HEK293 (cell line): ENCODE results near the gene UBE2V1.

Experiments used
- CTCF ChIA-PET: fragments of 350-600 bp; formaldehyde crosslinking; extraction: SDS; loops from one replicate; lab custom pipeline; 2021; ENCODE audit warnings: antibody characterized with exemption; lab: Yijun Ruan, JAX
- POLR2A ChIA-PET: fragments of 300-600 bp; formaldehyde crosslinking; extraction: SDS; loops from one replicate; lab custom pipeline; 2020; ENCODE audit warnings: antibody characterized with exemption, inconsistent platforms; lab: Yijun Ruan, JAX
- H3K27ac ChIP-seq: fragments of 200-500 bp; sonication (Bioruptor generic); 2 replicates; pipeline ENCODE4 v1.5.1; 2014; ENCODE audit warnings: low read depth, low read length, control low read depth, inconsistent platforms; ENCODE audit errors: extremely low read depth
- H3K36me3 ChIP-seq, 2 experiments: fragments of 200-500 bp in 1 of 2; sonication (Bioruptor generic) in 1 of 2; 1 replicate in 1 of 2; 2 replicates in 1 of 2; pipeline ENCODE4 v1.5.1; 2014 to 2017; ENCODE audit warnings: inconsistent platforms in 2 of 2, low read length in 2 of 2; ENCODE audit not compliant: control insufficient read depth in 2 of 2, insufficient read depth in 1 of 2
- H3K4me1 ChIP-seq: fragments of 200-500 bp; sonication (Bioruptor generic); 2 replicates; pipeline ENCODE4 v1.5.1; 2014; ENCODE audit warnings: mild to moderate bottlenecking, low read length, inconsistent platforms; ENCODE audit not compliant: control insufficient read depth, insufficient read depth
- H3K4me3 ChIP-seq: 2 replicates; pipeline ENCODE4 v1.5.1; 2011; ENCODE audit warnings: low read depth, mild to moderate bottlenecking, control low read depth, low read length, moderate library complexity
- H3K9me3 ChIP-seq: fragments of 200-500 bp; sonication (Bioruptor generic); 2 replicates; pipeline ENCODE4 v1.5.1; 2014; ENCODE audit warnings: low read depth, low read length, inconsistent platforms; ENCODE audit not compliant: control insufficient read depth, insufficient read depth
- BCL11B ChIP-seq: fragments of 450-650 bp; formaldehyde crosslinking; IDR thresholded peaks from 2 replicates; pipeline ENCODE4 v1.5.1; 2016; ENCODE audit warnings: low read depth, missing biosample characterization, missing genetic modification characterization
- GLIS1 ChIP-seq: fragments of 450-650 bp; formaldehyde crosslinking; IDR thresholded peaks from 2 replicates; pipeline ENCODE4 v1.5.1; 2016; ENCODE audit warnings: missing biosample characterization, missing genetic modification characterization
- GLIS2 ChIP-seq: fragments of 450-650 bp; formaldehyde crosslinking; IDR thresholded peaks from 2 replicates; pipeline ENCODE4 v1.5.1; 2016; ENCODE audit warnings: missing biosample characterization, missing genetic modification characterization
- RBAK ChIP-seq: fragments of 450-650 bp; formaldehyde crosslinking; IDR thresholded peaks from 2 replicates; pipeline ENCODE4 v1.5.1; 2016; ENCODE audit warnings: missing biosample characterization, missing genetic modification characterization
- SP7 ChIP-seq: fragments of 450-650 bp; formaldehyde crosslinking; IDR thresholded peaks from 2 replicates; pipeline ENCODE4 v1.5.1; 2016; ENCODE audit warnings: missing biosample characterization, missing genetic modification characterization
- ZBTB11 ChIP-seq: fragments of 450-650 bp; formaldehyde crosslinking; conservative IDR thresholded peaks from 2 replicates; pipeline ENCODE4 v1.5.1; 2016; ENCODE audit warnings: low read depth, missing biosample characterization, missing genetic modification characterization
- ZFHX2 ChIP-seq: fragments of 450-650 bp; formaldehyde crosslinking; conservative IDR thresholded peaks from 2 replicates; pipeline ENCODE4 v1.5.1; 2016; ENCODE audit warnings: missing biosample characterization, missing genetic modification characterization
- ZNF202 ChIP-seq: fragments of 450-650 bp; formaldehyde crosslinking; IDR thresholded peaks from 2 replicates; pipeline ENCODE4 v1.5.1; 2016; ENCODE audit warnings: missing biosample characterization, missing genetic modification characterization, borderline replicate concordance
- ZNF221 ChIP-seq: fragments of 450-650 bp; formaldehyde crosslinking; IDR thresholded peaks from 2 replicates; pipeline ENCODE4 v1.5.1; 2017; ENCODE audit warnings: missing biosample characterization, missing genetic modification characterization, borderline replicate concordance
- ZNF350 ChIP-seq: fragments of 450-650 bp; formaldehyde crosslinking; IDR thresholded peaks from 2 replicates; pipeline ENCODE4 v1.5.0; 2017; ENCODE audit warnings: missing biosample characterization, mild to moderate bottlenecking, missing genetic modification characterization
- ZNF404 ChIP-seq: fragments of 450-650 bp; formaldehyde crosslinking; IDR thresholded peaks from 2 replicates; pipeline ENCODE4 v1.5.1; 2017; ENCODE audit warnings: missing biosample characterization, missing genetic modification characterization
- ZNF433 ChIP-seq: fragments of 450-650 bp; formaldehyde crosslinking; IDR thresholded peaks from 2 replicates; pipeline ENCODE4 v1.5.1; 2016; ENCODE audit warnings: missing biosample characterization, missing genetic modification characterization, low read depth
- ZNF513 ChIP-seq: fragments of 450-650 bp; IDR thresholded peaks from 2 replicates; pipeline ENCODE4 v1.5.1; 2018; ENCODE audit warnings: missing biosample characterization, missing genetic modification characterization
- ZNF558 ChIP-seq: fragments of 450-650 bp; formaldehyde crosslinking; IDR thresholded peaks from 2 replicates; pipeline ENCODE4 v1.5.1; 2016; ENCODE audit warnings: missing biosample characterization, missing genetic modification characterization
- TF ChIP-seq, protein P1 (sequence below): fragments of 450-650 bp; formaldehyde crosslinking; IDR thresholded peaks from 2 replicates; pipeline ENCODE4 v1.5.1; 2016; ENCODE audit warnings: missing biosample characterization, missing genetic modification characterization
- TF ChIP-seq, protein P2 (sequence below): fragments of 450-650 bp; formaldehyde crosslinking; IDR thresholded peaks from 2 replicates; pipeline ENCODE4 v1.5.1; 2016; ENCODE audit warnings: missing biosample characterization, missing genetic modification characterization
- TF ChIP-seq, protein P3 (sequence below): fragments of 450-650 bp; formaldehyde crosslinking; IDR thresholded peaks from 2 replicates; pipeline ENCODE4 v1.5.1; 2017; ENCODE audit warnings: missing biosample characterization, missing genetic modification characterization

Gene UBE2V1

GRCh38 chr20:50118203-50118602 lies 5.3 kb upstream of the UBE2V1 start:
- Histone ChIP-seq H3K4me3 (no peak overlapping the region), H3K9me3 (no peaks in the 10 kb centered on the region), H3K36me3 (peaks cover 0 to 3% of the 10 kb centered on the region in 2 experiments; a peak in 1 of 3 replicates), H3K4me1 (no peaks in the 10 kb centered on the region), H3K27ac (no peak overlapping the region)
- TF ChIP-seq, protein P1, sequence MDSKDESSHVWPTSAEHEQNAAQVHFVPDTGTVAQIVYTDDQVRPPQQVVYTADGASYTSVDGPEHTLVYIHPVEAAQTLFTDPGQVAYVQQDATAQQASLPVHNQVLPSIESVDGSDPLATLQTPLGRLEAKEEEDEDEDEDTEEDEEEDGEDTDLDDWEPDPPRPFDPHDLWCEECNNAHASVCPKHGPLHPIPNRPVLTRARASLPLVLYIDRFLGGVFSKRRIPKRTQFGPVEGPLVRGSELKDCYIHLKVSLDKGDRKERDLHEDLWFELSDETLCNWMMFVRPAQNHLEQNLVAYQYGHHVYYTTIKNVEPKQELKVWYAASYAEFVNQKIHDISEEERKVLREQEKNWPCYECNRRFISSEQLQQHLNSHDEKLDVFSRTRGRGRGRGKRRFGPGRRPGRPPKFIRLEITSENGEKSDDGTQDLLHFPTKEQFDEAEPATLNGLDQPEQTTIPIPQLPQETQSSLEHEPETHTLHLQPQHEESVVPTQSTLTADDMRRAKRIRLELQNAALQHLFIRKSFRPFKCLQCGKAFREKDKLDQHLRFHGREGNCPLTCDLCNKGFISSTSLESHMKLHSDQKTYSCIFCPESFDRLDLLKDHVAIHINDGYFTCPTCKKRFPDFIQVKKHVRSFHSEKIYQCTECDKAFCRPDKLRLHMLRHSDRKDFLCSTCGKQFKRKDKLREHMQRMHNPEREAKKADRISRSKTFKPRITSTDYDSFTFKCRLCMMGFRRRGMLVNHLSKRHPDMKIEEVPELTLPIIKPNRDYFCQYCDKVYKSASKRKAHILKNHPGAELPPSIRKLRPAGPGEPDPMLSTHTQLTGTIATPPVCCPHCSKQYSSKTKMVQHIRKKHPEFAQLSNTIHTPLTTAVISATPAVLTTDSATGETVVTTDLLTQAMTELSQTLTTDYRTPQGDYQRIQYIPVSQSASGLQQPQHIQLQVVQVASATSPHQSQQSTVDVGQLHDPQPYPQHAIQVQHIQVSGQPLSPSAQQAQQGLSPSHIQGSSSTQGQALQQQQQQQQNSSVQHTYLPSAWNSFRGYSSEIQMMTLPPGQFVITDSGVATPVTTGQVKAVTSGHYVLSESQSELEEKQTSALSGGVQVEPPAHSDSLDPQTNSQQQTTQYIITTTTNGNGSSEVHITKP (tag by site-specific recombination): no peak
- TF ChIP-seq ZNF350 (tag by site-specific recombination): no peak
- no peak for TF ChIP-seq RBAK
- TF ChIP-seq ZBTB11 (tag by site-specific recombination): no peak
- TF ChIP-seq ZNF558 (tag by site-specific recombination): no peak
- TF ChIP-seq ZNF513: no peak
- no peak for TF ChIP-seq ZNF221 (tag by site-specific recombination)
- no peak for TF ChIP-seq ZNF433 (tag by site-specific recombination)
- TF ChIP-seq ZFHX2 (tag by site-specific recombination): no peak
- no peak for TF ChIP-seq BCL11B (tag by site-specific recombination)
- TF ChIP-seq, protein P2, sequence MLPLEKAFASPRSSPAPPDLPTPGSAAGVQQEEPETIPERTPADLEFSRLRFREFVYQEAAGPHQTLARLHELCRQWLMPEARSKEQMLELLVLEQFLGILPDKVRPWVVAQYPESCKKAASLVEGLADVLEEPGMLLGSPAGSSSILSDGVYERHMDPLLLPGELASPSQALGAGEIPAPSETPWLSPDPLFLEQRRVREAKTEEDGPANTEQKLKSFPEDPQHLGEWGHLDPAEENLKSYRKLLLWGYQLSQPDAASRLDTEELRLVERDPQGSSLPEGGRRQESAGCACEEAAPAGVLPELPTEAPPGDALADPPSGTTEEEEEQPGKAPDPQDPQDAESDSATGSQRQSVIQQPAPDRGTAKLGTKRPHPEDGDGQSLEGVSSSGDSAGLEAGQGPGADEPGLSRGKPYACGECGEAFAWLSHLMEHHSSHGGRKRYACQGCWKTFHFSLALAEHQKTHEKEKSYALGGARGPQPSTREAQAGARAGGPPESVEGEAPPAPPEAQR (tag by site-specific recombination): no peak
- no peak for TF ChIP-seq SP7 (tag by site-specific recombination)
- TF ChIP-seq GLIS2: no peak
- no peak for TF ChIP-seq GLIS1 (tag by site-specific recombination)
- TF ChIP-seq, protein P3, sequence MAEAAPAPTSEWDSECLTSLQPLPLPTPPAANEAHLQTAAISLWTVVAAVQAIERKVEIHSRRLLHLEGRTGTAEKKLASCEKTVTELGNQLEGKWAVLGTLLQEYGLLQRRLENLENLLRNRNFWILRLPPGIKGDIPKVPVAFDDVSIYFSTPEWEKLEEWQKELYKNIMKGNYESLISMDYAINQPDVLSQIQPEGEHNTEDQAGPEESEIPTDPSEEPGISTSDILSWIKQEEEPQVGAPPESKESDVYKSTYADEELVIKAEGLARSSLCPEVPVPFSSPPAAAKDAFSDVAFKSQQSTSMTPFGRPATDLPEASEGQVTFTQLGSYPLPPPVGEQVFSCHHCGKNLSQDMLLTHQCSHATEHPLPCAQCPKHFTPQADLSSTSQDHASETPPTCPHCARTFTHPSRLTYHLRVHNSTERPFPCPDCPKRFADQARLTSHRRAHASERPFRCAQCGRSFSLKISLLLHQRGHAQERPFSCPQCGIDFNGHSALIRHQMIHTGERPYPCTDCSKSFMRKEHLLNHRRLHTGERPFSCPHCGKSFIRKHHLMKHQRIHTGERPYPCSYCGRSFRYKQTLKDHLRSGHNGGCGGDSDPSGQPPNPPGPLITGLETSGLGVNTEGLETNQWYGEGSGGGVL: no peak
- TF ChIP-seq ZNF404 (tag by site-specific recombination): no peak
- TF ChIP-seq ZNF202: no peak
- ChIA-PET CTCF (interaction anchor here (1.0 kb wide), 1 partner anchor 15 kb away, joined by 4 read pairs; no protein-coding TSS in a partner anchor), POLR2A (no interaction called here)
